Aorta (tissue), 5 donors: ENCODE measurements around the gene MYH11. TPM values are rescaled to one million over a fixed set of nuclear protein-coding genes. Genes with fewer than 3 reads are reported as not detected.
"Not testable (repeated sequence)": the region's sequence is repeated elsewhere in the genome, so short reads cannot be mapped to it uniquely, and the experiment has no call there.

Source experiments
- ATAC-seq: fragments of 200-7000 bp; cut with Tn5 transposase; one replicate; pipeline ENCODE4 v1.9.1; 2022; ENCODE audit warnings: moderate library complexity; ENCODE audit not compliant: low FRiP score
- DNase-seq, 2 donors: peaks; one replicate each; pipeline ENCODE4 v3.0.0-alpha.2; 2020
- H3K27ac ChIP-seq, 2 donors: one replicate each; pipeline ENCODE4 v1.5.1; 2013; ENCODE audit warnings: low read length in 2 of 2, mild to moderate bottlenecking in 2 of 2, moderate library complexity in 2 of 2, control low read depth in 1 of 2, inconsistent platforms in 1 of 2, low read depth in 1 of 2
- H3K27me3 ChIP-seq, 2 donors: one replicate each; pipeline ENCODE4 v1.6.1; 2013; ENCODE audit warnings: control low read depth in 1 of 2, low read length in 1 of 2, mild to moderate bottlenecking in 1 of 2, moderate library complexity in 1 of 2; ENCODE audit not compliant: insufficient read depth in 2 of 2, control insufficient read depth in 1 of 2
- H3K36me3 ChIP-seq, 2 donors: one replicate each; pipeline ENCODE4 v1.6.1; 2013; ENCODE audit warnings: control low read depth in 1 of 2, low read length in 1 of 2, mild to moderate bottlenecking in 1 of 2; ENCODE audit not compliant: insufficient read depth in 2 of 2, control insufficient read depth in 1 of 2
- H3K4me1 ChIP-seq, 2 donors: one replicate each; pipeline ENCODE4 v1.6.1; 2013; ENCODE audit warnings: low read length in 2 of 2, control low read depth in 1 of 2, mild to moderate bottlenecking in 1 of 2, moderate library complexity in 1 of 2; ENCODE audit not compliant: insufficient read depth in 2 of 2, control insufficient read depth in 1 of 2
- H3K4me3 ChIP-seq, 2 donors: one replicate each; pipeline ENCODE4 v1.5.1; 2013; ENCODE audit warnings: low read length in 2 of 2, control low read depth in 1 of 2, mild to moderate bottlenecking in 1 of 2
- H3K9me3 ChIP-seq: one replicate; pipeline ENCODE4 v1.6.1; 2013; ENCODE audit warnings: mild to moderate bottlenecking, low read length; ENCODE audit not compliant: control insufficient read depth
- WGBS, 2 donors: extraction: QIAGEN DNeasy Blood & Tissue Kit; methylation state at CpG; one replicate each; pipeline ENCODE4 v1.1.7; 2013; 5-methylcytosine and 5-hydroxymethylcytosine counted together
- intact Hi-C, 2 donors: fragments of 100-400 bp; cut with DNase I; formaldehyde crosslinking; loops; one replicate each; pipeline versions ENCODE4 v1.14.2 to v1.15.0; 2022
- polyA plus RNA-seq, 2 donors: library from polyadenylated mRNA; stranded (reverse); fragments of 200-250 nt; gene quantifications; one replicate each; pipeline ENCODE4 v1.2.3, GENCODE V29; 2013
- total RNA-seq, 2 donors: library from RNA; stranded (reverse); fragmentation: NEBNext Ultra II Directional; extraction: Animal tissue kit (Norgen Biotek cat#: 25700); gene quantifications; one replicate each; pipeline ENCODE4 v1.2.1, GENCODE V29; 2021
- donor health status: healthy with polysubstance abuse.
- donor health status: Bipolar disorder and iron deficiency.
- donor health status: DM: no; HTN: no; CAD: no.
- donor health status: DM: no; HTN: no; CAD: no.
- donor health status: DM: yes; HTN: yes; CAD: no.

Gene MYH11
- total and polyA plus RNA-seq, 4 donors, result 631 to 2,053 (median 1,169) TPM

- 62% methylated on average over 14 of the region's 14 CpGs for WGBS, 2 donors
- DNase-seq, result peak in 1 of 2 donors; percentile 36
- intact Hi-C loops, result loop anchor here (5.0 kb wide), 1 partner anchor 51 kb away; the partner anchor contains the start of gene NDE1 (in 2 of the 2)
- no peaks in the 10 kb centered on the region for H3K27me3 ChIP-seq
- ATAC-seq, result no peak
- no peaks in the 10 kb centered on the region for H3K4me1 ChIP-seq
- peaks cover 0 to 5% of the 10 kb centered on the region in 2 donors for H3K36me3 ChIP-seq
- H3K9me3 ChIP-seq, result no peaks in the 10 kb centered on the region
- H3K27ac ChIP-seq, result peak overlapping the region in 1 of 2 donors; percentile 10
- no peak overlapping the region for H3K4me3 ChIP-seq
Measured at GRCh38 chr16:15703029-15703736, 153.6 kb downstream of the MYH11 start.

- 33 to 38% methylated on average over 11 of the region's 11 CpGs for WGBS, 2 donors
- ATAC-seq (no peak), DNase-seq (no peak)
- Histone ChIP-seq H3K4me3 (no peak overlapping the region), H3K27ac (no peak overlapping the region), H3K9me3 (no peaks in the 10 kb centered on the region), H3K27me3 (no peaks in the 10 kb centered on the region), H3K4me1 (no peaks in the 10 kb centered on the region), H3K36me3 (peaks cover 0 to 3% of the 10 kb centered on the region in 2 donors)
- intact Hi-C loops, result loop anchor here (5.0 kb wide), 1 partner anchor 50 kb away; the partner anchor contains the start of gene NDE1 (in 2 of the 2)
Measured at GRCh38 chr16:15701975-15702970, 154.6 kb downstream of the MYH11 start.

GRCh38 chr16:15701367-15701766 is 155.5 kb downstream of the MYH11 start:
- Histone ChIP-seq H3K27me3 (no peaks in the 10 kb centered on the region), H3K4me1 (no peaks in the 10 kb centered on the region), H3K36me3 (peaks cover 0 to 3% of the 10 kb centered on the region in 2 donors), H3K27ac (no peak overlapping the region), H3K9me3 (no peaks in the 10 kb centered on the region), H3K4me3 (no peak overlapping the region)
- ATAC-seq (no peak), DNase-seq (no peak)
- 70 to 73% methylated on average over 6 of the region's 6 CpGs for WGBS, 2 donors
- intact Hi-C loops, result loop anchor here (5.0 kb wide), 1 partner anchor 49 kb away; the partner anchor contains the start of gene NDE1 (in 2 of the 2)

- H3K27ac ChIP-seq, result no peak overlapping the region
- intact Hi-C loops, result loop anchor here (5.0 kb wide), 1 partner anchor 48 kb away; the partner anchor contains the start of gene NDE1 (in 2 of the 2)
- ATAC-seq (no peak), DNase-seq (peak in 1 of 2 donors; percentile 15)
- 92 to 94% methylated on average over 12 of the region's 12 CpGs for WGBS, 2 donors
- peaks cover 0 to 4% of the 10 kb centered on the region in 2 donors for H3K36me3 ChIP-seq
- H3K27me3 ChIP-seq, result no peaks in the 10 kb centered on the region
- no peaks in the 10 kb centered on the region for H3K9me3 ChIP-seq
- H3K4me3 ChIP-seq, result no peak overlapping the region
- H3K4me1 ChIP-seq, result no peaks in the 10 kb centered on the region
Measured at GRCh38 chr16:15699819-15700218, 157.0 kb downstream of the MYH11 start.

- ATAC-seq (no peak), DNase-seq (no peak)
- intact Hi-C loops, result no loop called here
- H3K4me3 ChIP-seq, result no peak overlapping the region
- H3K9me3 ChIP-seq, result no peaks in the 10 kb centered on the region
- H3K4me1 ChIP-seq, result no peaks in the 10 kb centered on the region
- no peaks in the 10 kb centered on the region for H3K27me3 ChIP-seq
- no peak overlapping the region for H3K27ac ChIP-seq
- WGBS, 2 donors, result 91 to 92% methylated on average over 5 of the region's 5 CpGs
- H3K36me3 ChIP-seq, result peaks cover 0 to 1% of the 10 kb centered on the region in 2 donors
Measured at GRCh38 chr16:15694499-15694898, 162.3 kb downstream of the MYH11 start.

- DNase-seq, H3K27ac ChIP-seq, H3K27me3 ChIP-seq, intact Hi-C loops, H3K4me3 ChIP-seq, ATAC-seq, H3K4me1 ChIP-seq, H3K9me3 ChIP-seq, H3K36me3 ChIP-seq: not testable (repeated sequence)
- WGBS, 2 donors, result 98 to 100% methylated on average over 1 of the region's 1 CpG
Measured at GRCh38 chr16:15692508-15692907, 164.3 kb downstream of the MYH11 start.

GRCh38 chr16:15691046-15691445 is 165.8 kb downstream of the MYH11 start:
- Histone ChIP-seq H3K4me3 (no peak overlapping the region), H3K4me1 (no peaks in the 10 kb centered on the region), H3K9me3 (no peaks in the 10 kb centered on the region), H3K36me3 (peaks cover 0 to 6% of the 10 kb centered on the region in 2 donors), H3K27ac (peak overlapping the region in 1 of 2 donors; percentile 50), H3K27me3 (no peaks in the 10 kb centered on the region)
- DNase-seq, result no peak
- ATAC-seq, result no peak
- WGBS, 2 donors, result 70 to 71% methylated on average over 10 of the region's 10 CpGs
- intact Hi-C loops, result no loop called here

- WGBS, 2 donors, result 9 to 15% methylated on average over 3 of the region's 3 CpGs
- intact Hi-C loops, result no loop called here
- ATAC-seq, result peak; percentile 40
- Histone ChIP-seq H3K27ac (peak overlapping the region in 1 of 2 donors; percentile 87), H3K36me3 (peaks cover 0 to 6% of the 10 kb centered on the region in 2 donors), H3K27me3 (no peaks in the 10 kb centered on the region), H3K9me3 (no peaks in the 10 kb centered on the region), H3K4me3 (no peak overlapping the region), H3K4me1 (no peaks in the 10 kb centered on the region)
- peak in 1 of 2 donors; percentile 19 for DNase-seq
Measured at GRCh38 chr16:15690296-15690695, 166.5 kb downstream of the MYH11 start.
